DMS79 treated with DMSO at 0.1 percent for 48 hours (cell line): ENCODE measurements around the gene TP53BP1.

Source experiments
- DNase-seq: peaks from one replicate; lab custom pipeline; 2025; lab: John Stamatoyannopoulos, UW

Gene TP53BP1

DNA sequence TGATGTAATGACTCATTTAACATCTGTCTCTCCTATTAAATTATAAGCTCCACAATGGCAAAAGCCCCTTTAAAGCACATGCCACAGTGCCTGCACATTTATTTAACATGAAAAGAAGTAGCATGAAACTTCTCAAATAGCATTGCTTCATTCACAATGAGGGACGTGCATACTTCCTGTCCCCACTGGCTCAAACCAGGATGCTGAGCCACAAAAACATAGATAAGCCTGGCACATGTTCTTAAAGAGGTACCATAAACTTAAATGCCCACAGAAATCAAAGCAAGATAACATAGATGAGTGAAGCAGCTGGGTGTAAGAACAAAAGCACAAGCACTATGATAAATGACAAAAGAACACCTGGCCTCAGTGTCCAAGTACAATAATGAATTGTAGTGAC lies 3.8 kb downstream of the TP53BP1 start:
- DNase-seq = no peak

GRCh38 chr15:43488790-43489189 lies 4.2 kb downstream of the TP53BP1 start:
- DNase-seq = no peak

DNA sequence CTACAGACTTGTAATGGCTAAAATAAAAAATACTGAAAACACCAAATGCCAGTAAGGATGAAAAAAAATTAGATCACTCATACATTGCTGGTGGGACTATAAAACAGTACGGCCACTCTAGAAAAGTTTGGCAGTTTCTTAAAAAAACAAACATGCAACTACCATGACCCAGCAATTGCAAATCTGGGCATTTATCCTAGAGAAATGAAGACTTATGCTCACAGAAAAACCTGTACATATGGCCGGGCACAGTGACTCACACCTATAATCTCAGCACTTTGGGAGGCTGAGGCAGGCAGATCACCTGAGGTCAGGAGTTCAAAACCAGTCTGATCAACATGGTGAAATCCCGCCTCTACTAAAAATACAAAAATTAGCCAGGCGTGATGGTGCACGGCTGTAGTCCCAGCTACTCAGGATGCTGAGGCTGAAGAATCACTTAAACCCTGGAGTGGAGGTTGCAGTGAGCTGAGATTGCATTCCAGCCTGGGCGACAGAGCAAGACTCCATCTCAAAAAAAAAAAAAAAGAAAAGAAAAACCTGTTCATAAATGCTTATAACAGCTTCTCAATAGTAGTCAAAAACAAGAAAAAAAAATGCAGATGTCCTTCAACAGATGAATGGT lies 5.6 kb downstream of the TP53BP1 start:
- DNase-seq = no peak

DNA sequence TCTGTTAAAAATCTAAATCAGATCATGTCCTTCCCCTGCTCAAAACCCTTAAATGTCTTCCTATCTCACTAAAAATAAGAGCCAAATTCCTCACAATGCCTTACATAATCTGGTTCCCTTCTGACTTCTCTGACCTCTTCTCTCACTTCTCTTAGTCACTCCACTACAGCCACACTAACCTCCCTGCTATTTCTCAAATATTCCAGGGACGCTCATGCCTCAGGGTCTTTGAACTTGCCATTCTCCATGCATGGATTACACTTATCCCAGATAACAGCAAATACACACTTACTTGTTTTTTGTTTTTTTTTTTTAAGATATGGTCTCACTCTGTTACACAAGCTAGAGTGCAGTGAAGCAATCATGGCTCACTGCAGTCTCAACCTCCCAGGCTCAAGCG lies 8.5 kb downstream of the TP53BP1 start:
- DNase-seq = no peak

DNA sequence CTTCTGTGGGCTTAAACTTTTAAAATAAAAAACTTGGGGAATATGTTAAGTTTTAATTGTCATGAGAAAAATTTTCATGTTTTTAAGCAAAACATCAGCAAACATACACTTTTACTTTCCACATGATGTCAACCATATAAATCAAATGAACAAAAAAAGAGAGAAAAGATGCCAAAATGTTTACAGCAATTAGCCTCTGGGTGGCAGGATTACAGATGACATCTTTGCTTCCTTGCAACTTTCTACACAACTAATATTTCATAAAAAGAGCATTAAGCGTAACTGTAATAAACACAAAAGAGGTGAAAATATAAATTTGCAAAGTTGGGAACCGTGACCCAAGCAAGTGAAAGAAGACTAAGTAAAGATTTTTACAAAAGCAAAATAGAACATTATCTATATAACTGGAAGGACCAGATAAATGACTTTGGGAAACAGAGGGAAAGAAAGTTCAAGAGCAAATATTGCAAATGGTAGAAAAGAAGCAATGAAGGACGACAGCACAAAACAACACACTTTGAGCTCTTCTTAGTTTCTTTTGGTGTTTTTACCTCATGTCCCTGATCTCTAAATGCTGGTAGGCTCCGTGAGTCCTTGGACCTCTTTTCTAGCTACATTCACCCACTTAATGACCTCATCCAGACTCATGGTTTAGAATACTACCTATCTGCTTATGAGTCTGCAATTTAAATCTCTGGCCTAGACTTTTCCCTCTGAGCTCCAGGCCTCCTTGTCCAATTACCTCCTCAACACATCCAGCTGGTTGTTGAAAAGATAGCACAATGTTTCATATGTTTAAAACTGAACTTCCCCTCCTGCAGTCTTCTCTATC lies 9.4 kb downstream of the TP53BP1 start:
- DNase-seq = no peak

GRCh38 chr15:43473885-43474284 lies 19.1 kb downstream of the TP53BP1 start:
- DNase-seq = no peak

DNA sequence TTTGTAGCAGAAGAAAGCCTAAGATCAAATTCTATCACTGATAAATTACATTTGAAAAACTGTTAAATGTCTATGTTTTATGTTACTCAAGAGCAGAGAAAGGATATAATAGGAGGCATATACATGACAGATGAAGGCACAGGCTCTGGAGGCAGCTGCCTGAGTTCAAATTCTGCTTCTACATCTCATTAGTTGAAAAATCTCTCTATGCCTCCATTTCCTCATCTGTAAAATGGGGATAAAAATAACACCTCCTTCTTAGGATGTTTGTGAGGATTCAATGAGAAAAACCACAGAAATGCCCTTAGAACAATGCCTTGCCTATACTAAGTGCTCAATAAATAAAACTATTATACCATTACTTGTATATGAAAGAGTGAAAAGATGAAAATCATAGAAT lies 21.0 kb downstream of the TP53BP1 start:
- DNase-seq = no peak

DNA sequence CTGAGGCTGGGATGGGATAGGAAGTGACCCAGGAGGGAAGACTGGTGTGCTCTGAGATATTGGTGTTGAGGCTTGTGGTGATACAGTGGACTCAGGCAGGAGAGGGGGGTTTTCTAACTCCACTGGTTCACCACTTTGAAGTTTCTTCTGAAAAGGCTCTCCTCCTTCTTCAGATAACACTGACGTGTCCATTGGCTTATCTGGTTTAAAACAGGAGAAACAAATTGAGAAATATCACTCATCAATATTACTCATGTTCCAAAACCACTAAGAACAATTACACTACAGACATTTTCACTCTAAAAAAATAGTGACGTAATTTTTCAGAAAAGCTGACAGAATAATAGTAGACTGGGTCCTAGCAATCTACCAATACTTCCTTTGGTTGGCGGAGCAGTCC lies 23.1 kb downstream of the TP53BP1 start:
- no peak for DNase-seq

DNA sequence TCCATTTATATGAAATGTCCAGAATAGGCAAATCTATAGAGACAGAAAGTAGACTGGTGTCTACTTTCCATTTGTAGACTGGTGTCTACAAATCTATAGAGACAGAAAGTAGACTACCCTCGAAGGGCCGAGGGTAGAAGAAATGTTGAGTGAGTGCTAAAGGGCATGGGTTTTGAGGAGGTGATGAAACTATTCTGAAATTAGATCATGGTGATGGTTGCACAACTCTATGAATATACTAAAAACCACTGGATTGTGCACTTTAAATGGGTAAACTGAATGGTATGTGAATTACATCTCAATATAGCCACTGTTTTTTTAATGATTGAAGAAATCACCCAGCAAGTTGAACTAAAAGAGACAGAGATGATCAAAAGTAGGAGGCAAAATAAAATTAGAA lies 27.9 kb downstream of the TP53BP1 start:
- DNase-seq = no peak

GRCh38 chr15:43463998-43464397 lies 29.0 kb downstream of the TP53BP1 start:
- no peak for DNase-seq

DNA sequence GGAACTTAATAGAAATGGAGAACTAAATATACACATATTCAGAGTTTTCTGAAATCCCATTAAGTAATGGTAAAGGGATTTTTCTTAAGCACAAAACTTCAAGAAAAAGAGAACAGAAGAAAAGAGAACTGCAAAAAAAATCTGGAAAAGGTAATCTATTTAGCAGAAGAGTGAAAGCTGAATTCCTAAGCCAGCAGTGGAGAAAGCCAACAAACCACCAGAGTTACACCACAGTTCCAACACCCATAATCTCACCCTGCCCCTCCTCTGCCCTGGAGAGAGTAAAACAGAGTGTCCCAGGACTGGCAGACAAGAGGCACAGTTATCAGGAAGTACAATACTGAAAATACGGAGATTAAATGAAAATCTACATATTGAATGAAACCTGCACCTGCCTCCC lies 29.4 kb downstream of the TP53BP1 start:
- DNase-seq = no peak

DNA sequence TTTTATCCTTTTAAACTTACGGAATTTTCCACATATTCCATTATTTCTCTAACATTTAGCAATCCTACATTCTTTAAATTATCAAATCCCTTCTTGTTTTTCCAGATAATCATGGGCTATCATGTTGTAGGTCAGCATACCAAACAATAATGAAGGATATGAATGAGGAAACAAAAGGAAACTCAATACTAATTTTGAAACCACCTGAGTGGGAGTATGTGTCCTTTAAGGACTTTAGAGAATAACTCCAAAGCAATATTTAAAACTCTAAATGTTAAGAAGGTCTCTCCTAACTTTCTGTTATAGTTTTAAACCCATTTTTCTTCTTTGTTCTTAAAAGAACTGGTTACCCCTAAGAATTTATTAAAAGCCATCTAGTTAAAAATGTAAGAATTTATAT lies 43.0 kb downstream of the TP53BP1 start:
- no peak for DNase-seq

DNA sequence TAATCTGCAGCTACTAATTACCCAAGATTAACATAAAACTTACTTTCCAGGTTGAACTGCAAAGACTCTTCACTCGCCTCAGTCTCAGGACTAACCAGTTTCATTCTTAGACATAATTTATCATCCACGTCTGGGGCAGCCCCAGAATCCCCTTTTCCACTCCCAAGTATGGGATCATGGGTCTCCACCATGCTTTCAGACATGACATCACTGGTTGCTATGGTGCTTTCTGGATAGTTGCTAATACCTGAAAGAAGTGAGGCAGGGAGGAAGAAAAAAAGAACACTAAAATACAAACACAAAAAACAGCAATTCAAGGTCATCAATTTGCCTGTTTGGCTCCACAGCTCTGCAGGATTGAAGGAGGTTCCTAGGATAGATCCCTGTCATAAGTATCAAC lies 46.6 kb downstream of the TP53BP1 start:
- DNase-seq = no peak

GRCh38 chr15:43441316-43441715 lies 51.6 kb downstream of the TP53BP1 start:
- DNase-seq = no peak

GRCh38 chr15:43440721-43441281 lies 52.2 kb downstream of the TP53BP1 start:
- DNase-seq = peak; percentile 0

GRCh38 chr15:43439268-43439667 lies 53.7 kb downstream of the TP53BP1 start:
- no peak for DNase-seq

DNA sequence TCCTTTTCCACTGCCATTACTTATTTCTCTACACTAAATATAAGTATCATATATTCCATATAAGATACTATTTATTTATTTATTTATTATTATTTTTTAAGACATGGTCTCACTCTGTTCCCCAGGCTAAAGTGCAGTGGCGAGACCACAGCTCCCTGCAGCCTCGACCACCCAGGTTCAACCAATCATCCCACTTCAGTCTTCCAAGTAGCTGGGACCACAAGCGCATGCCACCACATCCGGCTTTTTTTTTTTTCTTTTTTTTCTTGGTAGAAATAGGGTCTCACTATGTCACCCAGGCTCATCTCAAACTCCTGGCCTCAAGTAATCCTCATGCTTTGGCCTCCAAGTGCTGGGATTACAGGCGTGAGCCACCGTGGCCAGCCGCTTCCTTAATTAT lies 56.6 kb downstream of the TP53BP1 start:
- no peak for DNase-seq

GRCh38 chr15:43434446-43434845 lies 58.5 kb downstream of the TP53BP1 start:
- DNase-seq = no peak

- no peak for DNase-seq
Observed at GRCh38 chr15:43433661-43434303, 59.2 kb downstream of the TP53BP1 start.

- no peak for DNase-seq
Observed at GRCh38 chr15:43433165-43433564, 59.8 kb downstream of the TP53BP1 start.

DNA sequence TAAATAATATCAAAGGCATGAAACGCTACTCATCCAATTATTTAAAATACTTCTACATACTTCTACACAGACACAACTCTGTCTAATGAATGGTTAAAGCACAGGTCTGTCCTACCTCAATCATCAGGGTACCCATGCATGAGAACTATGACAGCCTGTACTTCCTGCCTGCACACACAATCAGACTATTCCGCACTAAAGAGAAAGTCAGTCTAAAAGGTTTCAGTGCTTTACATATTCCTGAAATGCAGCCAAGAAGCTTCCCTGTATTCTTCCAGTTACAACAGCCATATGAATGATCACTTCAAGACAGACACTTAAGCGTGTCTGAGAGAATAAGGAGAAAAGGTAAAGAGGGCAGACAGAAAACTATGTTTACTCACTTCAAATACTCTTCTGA lies 63.3 kb downstream of the TP53BP1 start:
- peak; percentile 24 for DNase-seq

DNA sequence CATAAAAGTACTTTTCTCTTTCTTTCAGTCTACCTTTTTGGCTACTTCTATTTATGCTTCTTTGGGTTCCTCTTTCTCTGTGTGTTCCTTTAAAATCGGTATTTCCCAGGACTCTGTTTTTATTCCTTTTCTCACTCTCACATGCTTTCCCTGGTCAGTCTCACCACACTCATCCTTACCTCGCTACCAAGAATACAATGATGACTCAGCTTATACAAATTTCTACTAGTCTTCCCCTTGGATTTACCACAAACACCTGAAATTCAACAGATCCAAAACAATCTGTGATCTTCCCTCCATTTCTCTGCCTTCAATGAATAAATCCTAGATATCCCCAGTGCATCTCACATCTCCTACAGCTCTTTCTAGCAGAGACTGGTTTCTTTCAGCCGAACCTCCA lies 69.2 kb downstream of the TP53BP1 start:
- DNase-seq = no peak

DNA sequence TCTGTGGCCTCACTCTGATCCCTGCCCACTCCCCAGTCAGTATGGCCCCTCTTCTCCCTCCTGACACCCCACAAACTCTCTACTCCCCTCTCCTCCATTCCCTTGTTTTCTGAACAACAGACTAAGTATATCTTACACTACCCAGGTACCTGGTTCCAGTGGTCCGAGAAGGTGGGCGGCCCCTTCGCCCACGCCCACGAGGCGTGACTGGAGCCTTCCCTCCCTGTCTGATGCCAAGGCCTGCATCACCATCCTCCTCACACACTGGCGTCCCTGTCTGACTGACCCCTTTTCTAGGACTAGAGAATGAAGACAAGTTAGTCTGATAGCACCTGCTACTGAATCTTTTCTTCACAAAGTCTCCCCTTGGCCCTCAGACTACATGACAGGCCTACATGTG lies 72.1 kb downstream of the TP53BP1 start:
- DNase-seq = no peak
